ENCODE measurements around the gene FAM50B. TPM values are rescaled to one million over a fixed set of nuclear protein-coding genes. Genes with fewer than 3 reads are reported as not detected.
A peak's percentile ranks its signal among the peaks of the same experiment; 100 is the strongest.

FAM50B gene
- total and polyA plus RNA-seq, 2 of the 13 experiments (the other 11 are each of a cell fraction or from before 2014, with no cell fraction given): 0.05 TPM; not detected in 1

- no peak for TF ChIP-seq ZNF10 (CRISPR knock-in tag; IDR thresholded peaks at IDR 0.05; ENCODE audit: borderline replicate concordance, low read depth)
- no peak for TF ChIP-seq ZFP1 (CRISPR knock-in tag; IDR thresholded peaks at IDR 0.05)
- TF ChIP-seq CEBPB (IDR thresholded peaks at IDR 0.05; ENCODE audit: borderline replicate concordance, low read depth, low read length): no peak
- TF ChIP-seq HNRNPUL1 (IDR thresholded peaks at IDR 0.05; ENCODE audit: low read depth, low read length): no peak
- TF ChIP-seq KAT2B (IDR thresholded peaks at IDR 0.05; ENCODE audit: borderline replicate concordance, low read depth, low read length): no peak
- TF ChIP-seq SNAI1 (CRISPR knock-in tag; IDR thresholded peaks at IDR 0.05; ENCODE audit: borderline replicate concordance): no peak
- no peak for TF ChIP-seq SMAD9 (CRISPR knock-in tag; IDR thresholded peaks at IDR 0.05)
- no peak for TF ChIP-seq ZNF7 (CRISPR knock-in tag; IDR thresholded peaks at IDR 0.05)
- peak; percentile 53 for TF ChIP-seq ZFP90 (CRISPR knock-in tag; IDR thresholded peaks at IDR 0.05; ENCODE audit: borderline replicate concordance)
- TF ChIP-seq, protein P1, sequence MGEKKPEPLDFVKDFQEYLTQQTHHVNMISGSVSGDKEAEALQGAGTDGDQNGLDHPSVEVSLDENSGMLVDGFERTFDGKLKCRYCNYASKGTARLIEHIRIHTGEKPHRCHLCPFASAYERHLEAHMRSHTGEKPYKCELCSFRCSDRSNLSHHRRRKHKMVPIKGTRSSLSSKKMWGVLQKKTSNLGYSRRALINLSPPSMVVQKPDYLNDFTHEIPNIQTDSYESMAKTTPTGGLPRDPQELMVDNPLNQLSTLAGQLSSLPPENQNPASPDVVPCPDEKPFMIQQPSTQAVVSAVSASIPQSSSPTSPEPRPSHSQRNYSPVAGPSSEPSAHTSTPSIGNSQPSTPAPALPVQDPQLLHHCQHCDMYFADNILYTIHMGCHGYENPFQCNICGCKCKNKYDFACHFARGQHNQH (CRISPR knock-in tag; IDR thresholded peaks at IDR 0.05): peak; percentile 74; the same call in 1 of the 2 replicates
- no peak for TF ChIP-seq E2F5 (CRISPR knock-in tag; conservative IDR thresholded peaks at IDR 0.05)
- TF ChIP-seq SP1 (IDR thresholded peaks at IDR 0.05): no peak
- no peak; the same call in 1 of the 2 replicates for TF ChIP-seq SP1 (CRISPR knock-in tag; IDR thresholded peaks at IDR 0.05)
- TF ChIP-seq TEAD3 (CRISPR knock-in tag; optimal IDR thresholded peaks at IDR 0.05; ENCODE audit: borderline replicate concordance): peak; percentile 72
- TF ChIP-seq ZNF12 (CRISPR knock-in tag; IDR thresholded peaks at IDR 0.05): 0 out of 2 replicates have a peak, but pooled peaks have one; percentile 25
- TF ChIP-seq ZNF280D (CRISPR knock-in tag; IDR thresholded peaks at IDR 0.05): peak; percentile 76; the same call in 1 of the 2 replicates
- TF ChIP-seq DRAP1 (CRISPR knock-in tag; IDR thresholded peaks at IDR 0.05): peak; percentile 81
- no peak for TF ChIP-seq ZNF253 (CRISPR knock-in tag; IDR thresholded peaks at IDR 0.05; ENCODE audit: borderline replicate concordance)
- peak; percentile 54; the same call in 1 of the 2 replicates for TF ChIP-seq FOSL2 (CRISPR knock-in tag; IDR thresholded peaks at IDR 0.05)
- TF ChIP-seq SAP130 (CRISPR knock-in tag; IDR thresholded peaks at IDR 0.05; ENCODE audit: low read depth): peak; percentile 73
- TF ChIP-seq MAF1 (CRISPR knock-in tag; IDR thresholded peaks at IDR 0.05; ENCODE audit: borderline replicate concordance): no peak
- TF ChIP-seq ZNF232 (CRISPR knock-in tag; IDR thresholded peaks at IDR 0.05; ENCODE audit: borderline replicate concordance): no peak
- no peak for TF ChIP-seq ATRX (CRISPR knock-in tag; IDR thresholded peaks at IDR 0.05; ENCODE audit: borderline replicate concordance)
- peak; percentile 99 for TF ChIP-seq PITX1 (CRISPR knock-in tag; IDR thresholded peaks at IDR 0.05)
- no peak for TF ChIP-seq SUZ12 (IDR thresholded peaks at IDR 0.05; ENCODE audit: low read depth, low read length)
- no peak; the same call in 1 of the 2 replicates for TF ChIP-seq ZNF691 (CRISPR knock-in tag; IDR thresholded peaks at IDR 0.05; ENCODE audit: borderline replicate concordance, low read depth)
Observed at GRCh38 chr6:3806169-3806922, 42.8 kb upstream of the FAM50B start (continued).

Measured in HepG2 (cell line).